ENCODE data around the gene KCNQ1. TPM values are rescaled to one million over a fixed set of nuclear protein-coding genes. Genes with fewer than 3 reads are reported as not detected.

Gene KCNQ1
- total and polyA plus RNA-seq, 2 experiments from 2014 or later, result 0.45 to 0.87 TPM

GRCh38 chr11:2426221-2426620, 18.6 kb upstream of the KCNQ1 start:
- H3K4me1 ChIP-seq (ENCODE audit: insufficient read depth), result no peaks in the 10 kb centered on the region
- Mint-ChIP-seq H3K27ac (no peak overlapping the region), H3K4me3 (no peak overlapping the region), H3K4me1 (no peaks in the 10 kb centered on the region), H3K27me3 (ENCODE audit: insufficient read depth, low read depth, poor library complexity) (peaks cover 5% of the 10 kb centered on the region), H3K36me3 (ENCODE audit: low read depth) (no peaks in the 10 kb centered on the region), H3K9me3 (peaks cover 3% of the 10 kb centered on the region; the same call in 1 of the 3 replicates)
- no peak overlapping the region for H3K4me2 ChIP-seq
- TF ChIP-seq ETS1 (IDR thresholded peaks at IDR 0.05) (no peak), REST (IDR thresholded peaks at IDR 0.05; ENCODE audit: unreplicated experiment) (no peak), ZNF331 (CRISPR knock-in tag; IDR thresholded peaks at IDR 0.05; ENCODE audit: low read depth) (no peak), ZNF114 (CRISPR knock-in tag; IDR thresholded peaks at IDR 0.05) (no peak), STAT1 (IDR thresholded peaks at IDR 0.05; ENCODE audit: unreplicated experiment) (no peak), CTCF (conservative IDR thresholded peaks at IDR 0.05; ENCODE audit: low read depth in 2 of 2) (no peak), JUNB (IDR thresholded peaks at IDR 0.05; ENCODE audit: unreplicated experiment) (no peak)
- H3K4me3 ChIP-seq, result no peak overlapping the region
- H2AFZ ChIP-seq, result no peak overlapping the region
- DNase-seq (ENCODE audit: low spot score) (no peak), ATAC-seq (no peak)
- no peaks in the 10 kb centered on the region for H4K20me1 ChIP-seq (replicated peaks; ENCODE audit: insufficient read depth)
- no peak overlapping the region for H3K27ac ChIP-seq (ENCODE audit: low read depth)
- H3K9me2 ChIP-seq (ENCODE audit: insufficient read depth), result 0 out of 2 replicates have a peak, but pooled peaks cover 5% of the 10 kb centered on the region
- no peaks in the 10 kb centered on the region for H3K27me3 ChIP-seq (ENCODE audit: insufficient read depth)
- H3K36me3 ChIP-seq (ENCODE audit: insufficient read depth), result no peaks in the 10 kb centered on the region
- H3F3A ChIP-seq (replicated peaks; ENCODE audit: low read depth), result no peaks in the 10 kb centered on the region
- no peaks in the 10 kb centered on the region for H3K79me2 ChIP-seq (replicated peaks; ENCODE audit: insufficient read depth)

- Histone ChIP-seq H2AFZ (no peak overlapping the region), H3K27ac (ENCODE audit: low read depth) (no peak overlapping the region), H3F3A (replicated peaks; ENCODE audit: low read depth) (no peaks in the 10 kb centered on the region), H3K4me3 (no peak overlapping the region), H3K79me2 (replicated peaks; ENCODE audit: insufficient read depth) (no peaks in the 10 kb centered on the region), H3K36me3 (ENCODE audit: insufficient read depth) (no peaks in the 10 kb centered on the region), H3K9me2 (ENCODE audit: insufficient read depth) (0 out of 2 replicates have a peak, but pooled peaks cover 5% of the 10 kb centered on the region), H3K4me2 (no peak overlapping the region), H3K27me3 (ENCODE audit: insufficient read depth) (no peaks in the 10 kb centered on the region), H3K4me1 (ENCODE audit: insufficient read depth) (no peaks in the 10 kb centered on the region), H4K20me1 (replicated peaks; ENCODE audit: insufficient read depth) (no peaks in the 10 kb centered on the region)
- DNase-seq (ENCODE audit: low spot score), result no peak
- H3K36me3 Mint-ChIP-seq (ENCODE audit: low read depth), result no peaks in the 10 kb centered on the region
- peaks cover 5% of the 10 kb centered on the region for H3K27me3 Mint-ChIP-seq (ENCODE audit: insufficient read depth, low read depth, poor library complexity)
- H3K4me1 Mint-ChIP-seq, result no peaks in the 10 kb centered on the region
- TF ChIP-seq NANOG (IDR thresholded peaks at IDR 0.05; ENCODE audit: borderline replicate concordance), result no peak
- TF ChIP-seq STAT1 (IDR thresholded peaks at IDR 0.05; ENCODE audit: unreplicated experiment), result no peak
- TF ChIP-seq ZNF114 (CRISPR knock-in tag; IDR thresholded peaks at IDR 0.05), result no peak
- no peak overlapping the region for H3K27ac Mint-ChIP-seq
- H3K9me3 Mint-ChIP-seq, result peaks cover 3% of the 10 kb centered on the region; the same call in 1 of the 3 replicates
- H3K4me3 Mint-ChIP-seq, result no peak overlapping the region
- ATAC-seq, result no peak
Measured at GRCh38 chr11:2426826-2427521, 17.8 kb upstream of the KCNQ1 start.

Measured in GM23338 (cell line).